GM18907 (cell line): ENCODE results near the gene RPS14.
"Not testable (repeated sequence)": the region's sequence is repeated elsewhere in the genome, so short reads cannot be mapped to it uniquely, and the experiment has no call there.

Source experiments
- ATAC-seq: cut with Tn5 transposase; IDR thresholded peaks from one replicate; pipeline ENCODE4 v1.9.1; 2021; ENCODE audit warnings: mild to moderate bottlenecking, moderate library complexity; ENCODE audit not compliant: unreplicated experiment

The RPS14 gene

DNA sequence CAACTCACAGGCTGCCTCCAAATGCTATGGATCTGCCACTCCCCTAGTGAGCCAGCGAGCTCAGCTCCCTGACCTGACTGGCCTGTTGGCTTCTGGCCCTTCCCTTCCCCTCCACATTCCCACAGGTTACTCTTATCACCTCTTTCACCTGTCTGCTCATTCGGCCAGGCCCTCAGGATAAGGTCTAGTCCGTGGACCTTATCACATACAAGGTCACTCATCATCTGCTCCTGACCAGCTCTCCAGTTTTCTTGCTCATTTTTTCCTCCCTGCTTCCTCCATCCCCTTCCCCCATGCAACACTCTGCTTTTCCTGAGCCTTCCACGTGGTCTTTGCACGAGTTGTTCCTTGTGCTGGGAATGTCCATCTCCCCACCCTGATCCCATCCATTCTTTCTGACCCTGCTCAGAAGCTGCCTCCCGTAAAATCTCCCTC lies 32.5 kb upstream of the RPS14 start:
- no peak for ATAC-seq

DNA sequence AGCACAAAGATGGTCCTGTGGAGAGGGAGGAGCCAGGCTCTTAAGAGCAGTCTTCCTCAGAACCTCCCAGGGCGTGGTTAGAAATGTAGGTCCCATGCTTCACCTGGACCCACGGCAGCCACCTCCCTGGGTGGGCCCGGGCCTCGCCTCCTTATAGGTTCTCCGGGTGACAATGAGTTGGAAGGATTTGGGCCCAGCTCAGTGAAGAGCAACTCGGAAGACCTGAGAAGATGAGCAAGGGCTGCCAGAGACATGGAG lies 32.1 kb upstream of the RPS14 start:
- no peak for ATAC-seq

DNA sequence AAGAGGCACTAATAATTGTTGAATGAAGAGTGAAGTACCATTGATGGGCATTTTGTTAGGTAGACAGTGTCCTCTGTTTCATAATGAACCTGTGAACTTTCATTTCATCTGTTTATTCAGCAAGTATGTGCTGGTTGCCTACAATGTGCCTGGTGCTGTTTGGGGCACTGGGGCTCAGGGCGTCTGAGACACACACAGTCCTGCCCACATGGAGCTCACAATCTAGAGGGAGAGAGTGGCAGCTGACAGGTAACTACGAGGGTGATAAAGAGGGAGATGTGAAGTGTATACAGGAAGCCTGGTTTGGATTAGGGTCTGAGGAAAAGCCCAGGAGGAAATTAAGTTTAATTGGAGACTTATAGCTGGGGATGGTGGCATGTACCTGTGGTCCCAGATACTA lies 29.9 kb upstream of the RPS14 start:
- ATAC-seq: no peak

DNA sequence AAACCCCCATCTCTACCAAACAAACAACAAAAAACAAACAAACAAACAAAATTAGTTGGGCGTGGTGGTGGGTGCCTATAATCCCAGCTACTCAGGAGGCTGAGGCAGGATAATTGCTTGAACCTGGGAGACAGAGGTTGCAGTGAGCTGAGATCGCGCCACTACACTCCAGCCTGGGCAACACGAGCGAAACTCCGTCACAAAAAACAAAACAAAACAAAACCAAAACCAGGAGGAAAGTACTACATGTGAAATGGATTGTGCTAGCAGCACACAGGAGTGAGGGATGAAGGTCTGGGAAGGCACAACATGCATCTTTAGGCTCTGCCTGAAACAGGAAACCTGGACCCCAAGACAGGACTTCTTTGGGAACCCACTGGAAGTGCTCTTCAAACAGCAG lies 27.0 kb upstream of the RPS14 start:
- ATAC-seq: not testable (repeated sequence)

DNA sequence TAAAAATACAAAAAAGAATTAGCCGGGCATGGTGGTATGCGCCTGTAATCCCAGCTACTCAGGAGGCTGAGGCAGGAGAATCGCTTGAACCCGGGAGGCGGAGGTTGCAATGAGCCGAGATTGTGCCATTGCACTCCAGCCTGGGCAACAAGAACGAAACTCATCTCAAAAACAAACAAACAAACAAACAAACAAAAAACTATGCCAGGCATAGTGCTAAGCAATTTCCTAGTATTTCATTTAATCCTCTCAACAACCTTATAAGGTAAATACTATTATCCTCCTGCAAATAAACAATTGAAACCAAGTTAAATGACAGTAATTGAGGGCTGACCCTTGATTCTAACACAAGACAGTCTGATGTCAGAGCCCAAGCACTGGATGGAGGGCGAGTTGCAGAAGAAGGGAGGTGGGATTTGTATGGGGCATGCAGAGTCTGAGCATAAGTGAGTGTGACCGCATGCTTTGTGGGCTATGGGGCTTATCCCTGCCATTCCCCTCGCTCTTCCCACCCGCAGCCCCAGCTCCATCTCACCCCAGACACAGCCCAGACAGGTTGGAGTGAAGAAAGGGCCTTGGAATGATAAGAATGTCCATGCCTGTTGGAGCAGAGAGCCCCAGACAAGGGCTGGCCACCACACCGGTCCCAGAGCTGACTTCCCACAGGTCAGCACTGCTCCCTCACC lies 24.3 kb upstream of the RPS14 start:
- ATAC-seq: no peak

DNA sequence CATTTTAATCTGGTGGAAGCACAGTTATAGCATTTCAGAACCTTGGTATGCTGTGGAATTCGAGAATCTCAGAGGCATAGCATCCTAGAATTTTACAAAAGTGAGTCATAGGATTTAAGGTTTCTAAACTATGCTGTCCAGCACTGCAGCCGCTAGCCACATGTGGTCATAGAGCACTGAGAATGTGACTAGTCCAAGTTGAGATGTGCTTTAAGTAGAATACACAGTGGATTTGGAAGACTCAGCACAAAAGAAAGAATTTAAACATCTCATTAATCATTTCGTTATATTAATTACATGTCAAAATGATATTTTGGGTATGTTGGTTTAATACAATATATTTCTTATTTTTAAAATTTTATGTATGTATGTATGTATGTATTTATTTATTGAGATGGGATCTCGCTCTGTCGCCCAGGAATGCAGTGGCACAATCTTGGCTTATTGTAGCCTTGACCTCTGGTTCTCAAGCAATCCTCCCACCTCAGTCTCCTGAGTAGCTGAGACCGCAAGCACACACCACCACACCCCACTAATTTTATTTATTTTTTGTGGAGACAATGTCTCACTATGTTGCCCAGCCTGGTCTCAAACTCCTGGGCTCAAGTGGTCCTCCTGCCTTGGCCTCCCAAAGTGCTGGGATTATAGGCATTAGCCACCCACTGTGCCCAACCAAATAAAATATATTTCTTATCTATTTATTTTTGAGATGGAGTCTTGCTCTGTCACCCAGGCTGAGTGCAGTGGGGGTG lies 20.4 kb upstream of the RPS14 start:
- ATAC-seq: no peak

DNA sequence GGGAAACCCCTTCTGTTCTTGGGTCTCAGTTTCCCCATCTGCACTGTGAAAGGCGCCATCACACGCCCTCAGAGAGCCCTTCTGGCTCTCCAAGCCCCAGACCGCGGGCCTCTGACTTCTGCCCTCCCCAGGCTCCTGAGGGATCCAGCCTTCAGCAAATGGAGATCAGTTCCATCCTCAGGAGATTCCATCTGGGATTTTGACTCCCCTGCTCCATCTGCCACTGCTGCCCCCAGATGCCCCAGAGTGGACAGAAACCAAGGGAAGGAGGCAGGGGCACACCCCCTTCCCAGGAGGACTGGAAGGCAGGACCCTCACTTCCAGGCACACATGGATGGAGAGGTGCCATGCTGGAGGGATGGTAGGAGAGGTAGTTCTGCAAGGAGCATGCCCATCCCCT lies 18.7 kb upstream of the RPS14 start:
- no peak for ATAC-seq

DNA sequence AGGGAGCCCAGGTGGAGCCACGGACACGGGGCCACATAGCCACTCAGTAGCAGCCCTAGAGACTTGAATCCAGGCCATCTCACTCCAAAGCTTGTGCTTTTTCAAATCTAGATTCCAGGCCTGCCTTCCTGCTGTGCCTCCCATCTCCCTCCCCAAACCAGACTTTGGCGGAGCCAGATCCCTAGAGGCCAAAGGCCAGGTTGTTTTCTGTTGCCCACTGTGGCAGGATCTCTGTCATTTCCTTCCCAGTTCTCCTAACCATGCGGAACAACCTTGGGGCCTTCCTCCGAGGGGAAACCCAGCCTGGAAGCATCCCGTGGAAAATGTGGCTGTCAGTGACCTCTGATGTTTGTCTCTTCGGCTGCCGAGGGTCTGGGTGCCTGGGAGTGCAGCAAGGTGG lies 16.4 kb upstream of the RPS14 start:
- ATAC-seq: no peak

DNA sequence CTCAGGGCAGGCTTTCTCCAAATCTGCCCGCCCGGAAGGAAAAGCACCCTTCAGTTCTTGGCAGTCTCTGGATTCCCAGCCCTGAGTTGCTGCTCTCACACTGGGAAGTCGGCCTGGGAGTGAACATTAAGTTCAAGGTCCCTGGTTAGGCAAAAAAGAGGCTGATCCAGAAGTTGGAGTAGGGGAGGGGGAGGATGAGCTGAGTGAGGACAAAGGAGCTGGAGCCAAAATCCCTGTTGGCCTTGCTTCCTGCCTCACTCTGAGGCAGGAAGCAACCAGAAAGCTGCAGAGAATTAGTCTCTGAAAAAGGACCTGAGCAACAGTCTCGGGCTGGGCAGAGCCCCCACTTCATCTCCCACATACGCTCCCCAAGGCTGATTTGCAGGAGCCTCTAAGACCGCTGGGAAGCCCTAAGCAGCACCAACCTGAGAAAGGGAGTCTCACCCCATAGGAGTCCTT lies 15.0 kb upstream of the RPS14 start:
- ATAC-seq: no peak

DNA sequence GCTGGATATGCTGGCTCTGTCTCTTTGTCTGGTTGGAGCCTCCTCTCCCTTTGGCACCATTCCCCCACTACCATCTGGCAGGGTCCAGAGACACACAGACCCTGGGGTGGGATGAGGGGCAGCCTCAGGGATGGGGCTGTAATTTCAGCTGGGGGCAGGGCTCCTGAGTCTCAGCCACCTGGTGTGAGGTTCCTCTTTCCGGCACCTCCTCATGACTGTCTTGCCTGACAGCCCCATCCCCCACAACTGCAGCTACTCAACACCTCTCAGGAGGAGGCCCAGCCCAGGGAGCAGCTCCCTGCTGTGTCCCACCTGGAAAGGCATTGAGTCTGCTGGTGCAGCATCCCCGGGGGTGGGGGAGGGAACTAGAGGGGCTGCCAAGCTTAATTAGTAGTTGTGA lies 11.7 kb upstream of the RPS14 start:
- peak; percentile 81 for ATAC-seq

DNA sequence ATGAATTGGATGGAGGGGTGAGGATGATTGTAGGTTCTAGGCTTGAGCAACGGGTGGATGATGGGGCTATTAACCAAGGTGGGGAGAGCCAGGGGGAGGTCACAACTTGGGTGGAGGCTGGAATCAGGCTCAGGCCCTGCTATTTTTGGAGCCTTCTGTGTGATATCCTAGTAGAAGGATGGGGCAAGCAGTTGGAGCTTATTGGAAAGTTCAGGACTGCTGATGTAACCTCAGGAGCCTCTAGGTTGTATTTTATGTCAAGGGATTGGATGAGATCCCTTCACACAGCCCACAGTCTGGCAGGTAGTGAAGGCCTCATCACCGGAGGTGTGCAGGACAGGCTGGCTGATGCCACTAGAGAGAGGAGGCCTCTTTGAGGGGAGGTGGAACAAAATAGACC lies 11.2 kb upstream of the RPS14 start:
- ATAC-seq: no peak

DNA sequence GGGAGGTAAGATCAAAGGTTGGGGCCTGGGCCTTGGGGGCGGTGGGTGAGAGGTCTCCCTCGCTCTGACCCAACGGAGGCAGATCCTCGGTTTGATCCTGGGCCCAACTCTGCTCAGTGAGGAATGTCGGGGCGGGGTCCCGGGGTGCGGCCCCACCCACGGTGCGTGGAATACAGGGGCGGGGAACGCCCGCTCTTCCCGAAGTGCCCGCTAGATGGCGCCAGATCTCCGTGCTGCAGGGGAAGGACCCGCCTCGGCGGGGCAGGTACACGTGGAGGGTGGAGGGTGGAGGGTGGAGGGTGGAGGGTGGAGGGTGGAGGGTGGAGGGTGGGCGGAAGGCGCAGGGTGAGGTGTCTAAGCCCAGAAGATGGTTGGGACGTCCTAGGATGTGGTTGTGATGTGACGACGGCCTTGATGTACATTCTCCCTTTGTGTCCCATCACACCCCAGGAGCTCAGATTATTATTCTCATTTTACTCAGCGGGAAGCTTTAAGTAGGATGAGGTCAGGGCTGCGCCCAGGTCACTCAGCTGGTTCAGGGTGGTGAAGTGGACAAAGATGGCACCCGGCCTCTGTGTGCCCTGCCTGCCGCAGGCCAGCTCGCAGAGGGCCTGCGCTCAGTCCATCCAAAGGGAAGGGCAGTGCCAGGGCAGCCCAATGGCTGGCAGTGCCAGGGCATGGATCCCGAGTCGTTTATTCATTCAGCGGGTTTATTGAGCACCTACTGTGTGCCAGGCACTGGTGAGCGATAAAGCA lies 9.4 kb upstream of the RPS14 start:
- ATAC-seq: peak; percentile 69

DNA sequence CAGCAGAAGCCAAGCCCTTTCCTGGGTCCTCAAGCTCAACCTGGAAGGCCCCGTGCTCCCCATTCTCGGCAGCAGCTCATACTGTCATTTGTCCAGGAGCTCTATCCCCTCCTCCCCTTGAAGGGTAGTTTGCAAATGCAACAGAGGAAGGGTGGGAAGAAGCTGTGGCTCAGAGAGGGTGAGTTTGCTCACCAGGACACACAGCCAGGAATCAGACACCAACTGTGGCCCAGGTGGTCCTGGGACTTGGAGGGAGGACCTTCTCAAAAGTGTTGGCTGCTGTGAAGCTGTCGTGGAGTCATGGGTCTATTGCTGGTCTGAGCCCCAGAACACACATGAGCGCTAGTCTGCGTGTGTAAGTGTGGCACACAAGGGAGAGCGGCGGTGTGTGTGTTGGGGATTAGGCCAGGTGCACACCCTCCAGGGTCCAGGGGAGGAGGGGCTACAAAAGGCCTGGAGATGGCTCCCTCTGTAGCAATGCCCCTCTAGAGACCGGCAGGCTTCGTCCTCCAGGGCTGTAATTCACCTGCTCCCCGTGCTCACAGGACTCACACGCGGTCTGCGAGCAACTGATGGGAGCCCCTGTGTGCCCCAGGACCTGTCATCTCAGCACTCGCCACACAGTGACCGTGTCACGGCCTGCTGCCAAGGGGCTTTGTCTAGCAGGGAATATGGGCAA lies 8.2 kb upstream of the RPS14 start:
- no peak for ATAC-seq

DNA sequence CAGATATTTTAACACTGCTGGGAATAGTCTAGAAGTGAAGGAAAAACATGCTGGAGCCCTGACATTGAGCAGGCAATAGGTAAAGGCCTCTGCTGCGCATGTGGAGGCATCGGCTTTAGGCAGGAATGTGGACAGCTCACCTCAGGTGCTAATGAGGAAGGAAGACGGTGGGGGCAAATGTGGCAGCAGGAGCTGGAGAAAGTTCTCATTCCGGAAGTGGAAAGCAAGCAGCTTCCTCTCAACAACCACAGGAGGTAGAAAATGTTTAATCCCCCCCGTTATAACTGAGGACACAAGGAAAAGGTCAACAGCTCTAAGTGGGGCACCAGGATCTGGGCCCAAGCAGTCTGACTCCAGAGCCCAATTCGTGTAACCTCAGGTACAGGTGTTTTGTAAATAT lies 7.6 kb upstream of the RPS14 start:
- no peak for ATAC-seq

DNA sequence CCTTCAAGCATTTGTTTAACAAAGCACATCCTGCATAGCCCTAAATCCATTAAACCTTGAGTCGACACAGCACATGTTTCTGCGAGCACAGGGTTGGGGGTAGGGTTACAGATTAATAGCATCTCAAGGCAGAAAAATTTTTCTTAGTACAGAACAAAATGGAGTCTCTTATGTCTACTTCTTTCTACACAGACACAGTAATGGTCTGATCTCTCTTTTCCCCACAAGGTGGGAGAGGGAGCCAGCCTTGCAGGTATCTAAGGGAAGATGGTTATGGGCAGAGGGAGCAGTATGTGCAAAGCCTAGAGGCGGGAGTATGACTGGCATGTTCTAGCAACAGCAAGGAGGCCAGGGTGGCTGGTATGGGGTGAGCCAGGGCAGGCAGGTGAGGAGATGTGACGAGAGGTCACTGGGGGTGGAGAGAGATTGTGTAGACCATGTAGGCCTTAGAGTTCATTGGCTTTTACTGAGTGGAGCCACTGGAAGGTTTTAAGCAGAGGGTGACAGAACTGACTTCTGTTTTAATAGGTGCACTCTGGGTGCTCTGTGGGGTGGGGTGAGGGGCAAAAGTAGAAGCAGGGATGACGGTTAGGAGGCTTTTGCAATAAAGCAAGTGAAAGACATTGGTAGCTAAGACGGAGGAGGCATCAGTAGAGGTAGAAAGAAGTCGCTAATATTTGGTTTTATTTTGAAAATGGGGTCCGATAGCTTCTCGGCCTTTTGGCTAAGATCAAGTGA lies 5.1 kb upstream of the RPS14 start:
- ATAC-seq: no peak

DNA sequence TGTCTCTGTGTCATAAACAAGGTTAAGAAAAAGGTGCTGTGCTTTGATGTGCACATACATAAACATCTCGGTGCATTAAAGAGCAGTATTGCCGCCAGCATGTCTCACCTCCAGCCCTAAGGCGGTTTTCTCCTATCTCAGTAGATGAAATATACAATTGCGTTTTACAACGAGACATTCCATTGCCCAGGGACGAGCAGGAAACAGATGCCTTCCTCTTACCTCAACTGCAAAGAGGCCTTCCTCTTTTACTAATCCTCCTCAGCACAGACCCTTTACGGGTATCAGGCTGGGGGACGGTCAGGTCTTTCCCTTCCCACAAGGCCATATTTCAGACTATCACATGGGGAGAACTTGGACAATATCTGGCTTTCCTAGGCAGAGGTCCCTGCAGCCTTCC lies 4.5 kb upstream of the RPS14 start:
- not testable (repeated sequence) for ATAC-seq

DNA sequence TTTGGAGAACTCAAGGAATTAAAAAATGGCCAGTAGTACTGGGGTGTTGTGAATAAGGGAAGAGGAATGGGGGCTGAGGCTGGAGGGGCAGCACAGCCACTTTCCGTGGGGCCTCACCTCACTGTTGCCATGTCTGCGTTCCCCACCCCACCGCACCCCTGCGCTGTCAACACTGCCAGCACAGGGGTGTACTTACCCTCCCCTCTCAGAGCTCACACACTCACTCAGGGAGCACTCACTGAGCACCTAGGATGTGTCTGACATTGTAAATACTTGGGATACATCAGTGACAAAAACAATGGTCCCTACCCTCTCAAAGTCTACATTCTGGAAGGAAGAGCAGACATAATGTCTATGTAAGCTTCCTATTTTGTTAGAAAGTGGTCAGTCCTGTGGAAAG lies 3.4 kb upstream of the RPS14 start:
- ATAC-seq: no peak

DNA sequence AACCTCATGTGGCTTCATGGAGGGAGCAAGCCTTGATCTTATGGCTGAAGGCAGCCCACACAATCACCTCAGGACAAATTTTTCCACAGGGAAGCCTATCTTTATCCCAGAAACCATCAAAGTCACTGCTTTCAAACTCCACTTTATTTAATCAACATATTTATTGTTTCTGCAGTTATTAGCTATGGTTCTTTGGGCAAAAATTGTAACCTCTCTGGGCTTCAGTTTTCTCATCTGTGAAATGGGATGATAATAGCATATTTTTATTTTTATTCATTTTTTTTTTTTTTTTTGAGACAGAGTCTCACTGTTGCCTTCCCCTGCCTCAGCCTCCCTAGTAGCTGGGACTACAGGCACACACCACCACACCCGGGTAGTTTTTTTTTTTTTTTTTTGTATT lies 2.1 kb upstream of the RPS14 start:
- no peak for ATAC-seq

DNA sequence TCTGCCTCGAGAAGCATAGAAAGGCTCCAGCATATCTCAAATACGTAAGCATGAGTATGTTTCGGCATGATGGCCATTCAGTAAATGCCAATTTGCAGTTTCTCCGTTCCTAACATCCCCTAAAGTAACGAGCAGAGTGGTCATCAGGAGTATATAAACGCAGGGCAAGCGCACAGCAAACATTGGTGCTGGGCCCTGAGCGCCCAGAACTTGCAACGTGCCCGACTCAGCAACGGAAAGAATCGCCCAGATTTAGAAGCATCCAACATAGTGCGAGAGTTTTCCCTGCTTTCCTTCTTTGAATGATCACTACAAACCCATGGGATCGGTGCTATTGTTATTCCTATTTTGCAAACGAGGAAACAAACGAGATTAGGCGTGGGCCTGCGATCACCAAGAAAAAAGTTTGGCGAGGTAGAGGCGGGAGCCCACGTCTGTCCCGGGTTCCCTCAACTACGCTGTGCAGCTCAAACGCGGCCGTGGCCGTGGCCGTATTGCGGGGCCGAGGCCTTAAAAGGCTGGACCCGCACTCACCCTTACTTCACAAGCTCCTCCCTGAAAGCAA lies 505 bp downstream of the RPS14 start:
- peak; percentile 38 for ATAC-seq

DNA sequence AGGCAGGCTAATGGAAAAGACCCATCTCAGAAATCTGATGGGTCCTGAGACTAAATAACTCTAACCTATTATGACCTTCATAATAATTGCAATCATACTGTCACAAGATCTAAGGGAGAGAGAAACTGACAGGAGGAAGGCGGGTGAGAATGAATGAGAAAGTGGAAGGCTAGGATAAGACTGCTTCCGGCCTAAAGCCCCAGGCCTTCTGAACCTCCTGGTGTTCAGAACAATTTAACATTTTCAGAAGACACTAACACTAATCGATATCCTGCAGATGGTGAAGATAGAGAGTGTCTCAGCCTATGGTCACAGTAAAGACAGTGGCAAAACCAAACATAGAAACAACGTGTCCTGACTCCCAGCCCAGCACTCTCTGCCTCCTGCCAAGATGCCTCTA lies 1.2 kb downstream of the RPS14 start:
- ATAC-seq: no peak

DNA sequence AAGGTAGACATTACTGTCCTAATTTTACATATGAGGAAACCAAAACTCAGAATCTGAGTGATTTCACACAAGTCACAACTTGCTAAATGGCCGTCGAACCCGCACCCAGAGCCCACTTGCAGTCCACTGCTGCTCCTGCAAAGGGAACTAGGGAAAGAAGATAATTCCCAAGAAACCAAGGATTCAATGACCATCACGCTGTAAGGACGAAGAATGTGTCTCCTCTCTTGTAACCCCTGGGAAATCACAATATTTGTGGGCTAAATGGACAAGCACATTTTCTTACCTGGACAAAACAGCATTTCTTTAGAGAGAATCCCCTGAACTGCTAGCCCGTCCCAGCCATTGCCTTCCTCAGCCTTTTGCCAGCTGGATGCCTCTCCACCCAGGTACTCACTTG lies 2.4 kb downstream of the RPS14 start:
- ATAC-seq: no peak
